ENCODE results near the gene OOSP3.

Gene OOSP3

GRCh38 chr11:59941091-59941490 lies 62.5 kb downstream of the OOSP3 start:
- Histone ChIP-seq H2AFZ (ENCODE audit: low read length) (no peak overlapping the region), H3K36me3 (replicated peaks; ENCODE audit: insufficient read depth, low read length) (no peaks in the 10 kb centered on the region), H4K20me1 (ENCODE audit: insufficient read depth, low read length) (no peaks in the 10 kb centered on the region), H3K79me2 (ENCODE audit: low read length) (no peaks in the 10 kb centered on the region), H3F3A (ENCODE audit: insufficient read depth, low read length) (no peaks in the 10 kb centered on the region), H3K9me3 (replicated peaks; ENCODE audit: insufficient read depth, low read length) (no peaks in the 10 kb centered on the region), H3K27me3 (replicated peaks; ENCODE audit: insufficient read depth, low read length) (no peaks in the 10 kb centered on the region), H3K27ac (ENCODE audit: low read length) (no peak overlapping the region), H3K9me2 (replicated peaks; ENCODE audit: insufficient read depth, low read length) (no peaks in the 10 kb centered on the region), H3K9ac (ENCODE audit: low read length) (no peak overlapping the region), H3K4me1 (ENCODE audit: low read length) (no peaks in the 10 kb centered on the region), H3K4me3 (ENCODE audit: low read length) (no peak overlapping the region), H3K4me2 (ENCODE audit: low read depth, low read length) (no peak overlapping the region)
- DNase-seq: no peak
- TF ChIP-seq EZH2phosphoT487 (IDR thresholded peaks at IDR 0.05; ENCODE audit: low read length) (no peak), CTCF (IDR thresholded peaks at IDR 0.05; ENCODE audit: low read length) (no peak), EZH2 (optimal IDR thresholded peaks at IDR 0.05; ENCODE audit: low read depth, low read length) (no peak)

GRCh38 chr11:59943997-59944714 lies 65.6 kb downstream of the OOSP3 start:
- Histone ChIP-seq H2AFZ (ENCODE audit: low read length) (no peak overlapping the region), H3K4me1 (ENCODE audit: low read length) (no peaks in the 10 kb centered on the region), H3K4me2 (ENCODE audit: low read depth, low read length) (no peak overlapping the region), H3K79me2 (ENCODE audit: low read length) (no peaks in the 10 kb centered on the region), H3K4me3 (ENCODE audit: low read length) (no peak overlapping the region), H3F3A (ENCODE audit: insufficient read depth, low read length) (no peaks in the 10 kb centered on the region), H3K36me3 (replicated peaks; ENCODE audit: insufficient read depth, low read length) (no peaks in the 10 kb centered on the region), H3K27ac (ENCODE audit: low read length) (no peak overlapping the region), H3K9me2 (replicated peaks; ENCODE audit: insufficient read depth, low read length) (no peaks in the 10 kb centered on the region), H4K20me1 (ENCODE audit: insufficient read depth, low read length) (no peaks in the 10 kb centered on the region), H3K27me3 (replicated peaks; ENCODE audit: insufficient read depth, low read length) (no peaks in the 10 kb centered on the region), H3K9me3 (replicated peaks; ENCODE audit: insufficient read depth, low read length) (no peaks in the 10 kb centered on the region), H3K9ac (ENCODE audit: low read length) (no peak overlapping the region)
- DNase-seq: no peak
- TF ChIP-seq CTCF (IDR thresholded peaks at IDR 0.05; ENCODE audit: low read length) (no peak), EZH2phosphoT487 (IDR thresholded peaks at IDR 0.05; ENCODE audit: low read length) (no peak), EZH2 (optimal IDR thresholded peaks at IDR 0.05; ENCODE audit: low read depth, low read length) (no peak)

- Histone ChIP-seq H3K36me3 (replicated peaks; ENCODE audit: insufficient read depth, low read length) (no peaks in the 10 kb centered on the region), H3K9me2 (replicated peaks; ENCODE audit: insufficient read depth, low read length) (no peaks in the 10 kb centered on the region), H3K4me3 (ENCODE audit: low read length) (no peak overlapping the region), H3K4me2 (ENCODE audit: low read depth, low read length) (no peak overlapping the region), H3F3A (ENCODE audit: insufficient read depth, low read length) (no peaks in the 10 kb centered on the region), H3K4me1 (ENCODE audit: low read length) (no peaks in the 10 kb centered on the region), H3K27ac (ENCODE audit: low read length) (no peak overlapping the region), H4K20me1 (ENCODE audit: insufficient read depth, low read length) (no peaks in the 10 kb centered on the region), H3K79me2 (ENCODE audit: low read length) (no peaks in the 10 kb centered on the region), H3K9me3 (replicated peaks; ENCODE audit: insufficient read depth, low read length) (no peaks in the 10 kb centered on the region), H2AFZ (ENCODE audit: low read length) (no peak overlapping the region), H3K9ac (ENCODE audit: low read length) (no peak overlapping the region), H3K27me3 (replicated peaks; ENCODE audit: insufficient read depth, low read length) (no peaks in the 10 kb centered on the region)
- DNase-seq: no peak
- TF ChIP-seq EZH2phosphoT487 (IDR thresholded peaks at IDR 0.05; ENCODE audit: low read length) (no peak), EZH2 (optimal IDR thresholded peaks at IDR 0.05; ENCODE audit: low read depth, low read length) (no peak), CTCF (IDR thresholded peaks at IDR 0.05; ENCODE audit: low read length) (no peak)
These were observed 66.1 kb downstream of the OOSP3 start for GRCh38 chr11:59944720-59945119.
